Muscle of leg (tissue), 11 donors: ENCODE data around the gene UBTD1. TPM values are rescaled to one million over a fixed set of nuclear protein-coding genes. Genes with fewer than 3 reads are reported as not detected.

Experiments
- DNase-seq: peaks from one replicate; pipeline ENCODE4 v3.0.0; 2013
- H3K27ac ChIP-seq: one replicate; pipeline ENCODE4 v1.5.1; 2013; ENCODE audit warnings: mild to moderate bottlenecking, low read length, control low read depth
- H3K27me3 ChIP-seq: one replicate; pipeline ENCODE4 v1.6.1; 2013; ENCODE audit warnings: low read length; ENCODE audit not compliant: control insufficient read depth, insufficient read depth
- H3K36me3 ChIP-seq: one replicate; pipeline ENCODE4 v1.6.1; 2013; ENCODE audit warnings: low read length; ENCODE audit not compliant: control insufficient read depth, insufficient read depth
- H3K4me1 ChIP-seq: one replicate; pipeline ENCODE4 v1.6.1; 2013; ENCODE audit warnings: low read length; ENCODE audit not compliant: control insufficient read depth, insufficient read depth
- H3K4me3 ChIP-seq: one replicate; pipeline ENCODE4 v1.5.1; 2013; ENCODE audit warnings: low read length, control low read depth
- H3K9me3 ChIP-seq: replicated peaks from 2 replicates; pipeline ENCODE4 v1.6.1; 2013; ENCODE audit warnings: low read depth, low read length; ENCODE audit not compliant: control insufficient read depth
- WGBS: methylation state at CpG from one replicate; pipeline ENCODE4 v1.1.5; 2013; ENCODE audit warnings: missing lambda C conversion rate; ENCODE audit not compliant: insufficient coverage; 5-methylcytosine and 5-hydroxymethylcytosine counted together
- polyA plus RNA-seq, 8 donors: library from polyadenylated mRNA; unstranded; fragments of 120-200 nt; gene quantifications; one replicate each; pipeline versions ENCODE4 v1.2.1 to v1.2.3, GENCODE V29; 2013; ENCODE audit warnings: inconsistent platforms in 1 of 8, low replicate concordance in 1 of 8; ENCODE audit not compliant: insufficient read length in 8 of 8, insufficient read depth in 1 of 8
- total RNA-seq: library from RNA; stranded (reverse); fragments of 120-200 nt; gene quantifications from one replicate; pipeline ENCODE4 v1.2.4, GENCODE V29; 2013

The UBTD1 gene
- total and polyA plus RNA-seq, 9 donors, result 10.6 to 18.9 (median 14.1) TPM

DNA sequence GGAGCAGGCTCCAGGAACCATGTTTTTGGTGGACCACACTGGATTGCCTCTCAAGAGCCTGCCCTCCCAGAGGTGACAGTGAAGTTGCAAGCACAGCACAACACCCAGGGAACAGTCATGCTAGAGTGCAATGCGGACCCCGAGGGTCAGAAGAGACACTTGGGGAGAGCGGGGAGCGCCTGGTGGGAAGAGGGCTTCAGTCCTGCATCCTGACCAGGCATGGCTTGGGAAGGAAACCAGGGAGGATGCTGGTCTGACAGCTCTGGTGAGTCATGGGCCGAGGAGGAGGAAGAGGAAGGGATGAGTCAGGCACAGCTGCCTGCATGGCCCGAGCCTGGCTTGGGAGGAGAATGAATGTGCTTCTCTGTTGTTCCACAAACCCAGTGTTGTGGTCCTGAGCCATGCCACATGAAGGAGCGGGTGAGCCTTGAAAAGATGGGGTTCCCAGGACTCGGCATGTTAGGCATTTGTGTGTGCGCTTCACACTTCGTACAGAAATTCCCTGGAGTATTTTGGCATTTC is 44.4 kb downstream of the UBTD1 start:
- Histone ChIP-seq H3K9me3 (no peaks in the 10 kb centered on the region), H3K4me1 (peaks cover 67% of the 10 kb centered on the region), H3K27me3 (no peaks in the 10 kb centered on the region), H3K4me3 (no peak overlapping the region), H3K27ac (peak overlapping the region; percentile 97), H3K36me3 (no peaks in the 10 kb centered on the region)
- DNase-seq, result peak; percentile 87
- WGBS, result 39% methylated on average over 8 of the region's 10 CpGs

- H3K4me1 ChIP-seq, result peaks cover 69% of the 10 kb centered on the region
- no peak for DNase-seq
- no peaks in the 10 kb centered on the region for H3K27me3 ChIP-seq
- no peak overlapping the region for H3K4me3 ChIP-seq
- no peaks in the 10 kb centered on the region for H3K9me3 ChIP-seq
- 75% methylated on average over 7 of the region's 18 CpGs for WGBS
- H3K27ac ChIP-seq, result peak overlapping the region; percentile 11
- no peaks in the 10 kb centered on the region for H3K36me3 ChIP-seq
These were observed 47.9 kb downstream of the UBTD1 start for GRCh38 chr10:97546456-97547270.

- no peaks in the 10 kb centered on the region for H3K27me3 ChIP-seq
- H3K4me3 ChIP-seq, result no peak overlapping the region
- peaks cover 63% of the 10 kb centered on the region for H3K4me1 ChIP-seq
- no peak overlapping the region for H3K27ac ChIP-seq
- H3K36me3 ChIP-seq, result no peaks in the 10 kb centered on the region
- no peaks in the 10 kb centered on the region for H3K9me3 ChIP-seq
- no peak for DNase-seq
- WGBS, result 55% methylated on average over 4 of the region's 4 CpGs
These were observed 48.5 kb downstream of the UBTD1 start for GRCh38 chr10:97547271-97547600.

- H3K9me3 ChIP-seq, result no peaks in the 10 kb centered on the region
- H3K36me3 ChIP-seq, result no peaks in the 10 kb centered on the region
- H3K4me3 ChIP-seq, result no peak overlapping the region
- no peaks in the 10 kb centered on the region for H3K27me3 ChIP-seq
- H3K4me1 ChIP-seq, result peaks cover 56% of the 10 kb centered on the region
- 40% methylated on average over 1 of the region's 4 CpGs for WGBS
- peak overlapping the region; percentile 51 for H3K27ac ChIP-seq
- DNase-seq, result peak; percentile 81
These were observed 49.2 kb downstream of the UBTD1 start for GRCh38 chr10:97547962-97548361.

DNA sequence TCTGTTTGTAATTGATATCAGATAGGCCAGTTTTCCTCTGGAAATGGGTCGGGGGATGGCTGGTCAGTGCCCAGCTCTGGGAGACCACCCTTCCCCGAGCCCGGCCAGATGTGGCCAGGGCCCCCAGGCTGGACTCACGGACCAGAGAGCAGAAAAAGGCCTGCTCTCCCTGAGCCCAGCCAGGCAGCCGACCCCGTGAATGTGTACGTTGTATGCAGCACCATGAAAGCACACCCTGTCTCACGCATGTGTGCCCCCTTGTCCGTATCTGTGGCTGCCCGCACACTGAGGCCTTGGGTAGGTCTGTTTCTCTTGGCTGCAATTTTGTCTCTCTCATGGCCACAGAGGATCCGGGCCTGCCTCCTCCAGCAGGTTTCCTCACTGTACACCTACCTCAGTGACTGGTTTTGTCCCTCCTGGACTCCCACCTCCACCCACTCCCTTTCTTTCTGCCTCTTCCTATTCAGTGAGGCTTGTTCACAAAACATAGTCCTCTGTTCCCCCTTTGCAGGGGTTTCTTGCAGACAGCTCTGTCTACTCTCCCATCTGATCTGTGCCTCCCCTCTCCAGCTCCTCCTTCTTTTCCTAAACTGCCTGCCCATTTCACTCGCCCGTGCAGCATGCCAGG is 50.2 kb downstream of the UBTD1 start:
- peak; percentile 40 for DNase-seq
- Histone ChIP-seq H3K36me3 (no peaks in the 10 kb centered on the region), H3K4me1 (peaks cover 50% of the 10 kb centered on the region), H3K27me3 (no peaks in the 10 kb centered on the region), H3K4me3 (no peak overlapping the region), H3K27ac (no peak overlapping the region), H3K9me3 (no peaks in the 10 kb centered on the region)
- 89% methylated on average over 11 of the region's 13 CpGs for WGBS

DNA sequence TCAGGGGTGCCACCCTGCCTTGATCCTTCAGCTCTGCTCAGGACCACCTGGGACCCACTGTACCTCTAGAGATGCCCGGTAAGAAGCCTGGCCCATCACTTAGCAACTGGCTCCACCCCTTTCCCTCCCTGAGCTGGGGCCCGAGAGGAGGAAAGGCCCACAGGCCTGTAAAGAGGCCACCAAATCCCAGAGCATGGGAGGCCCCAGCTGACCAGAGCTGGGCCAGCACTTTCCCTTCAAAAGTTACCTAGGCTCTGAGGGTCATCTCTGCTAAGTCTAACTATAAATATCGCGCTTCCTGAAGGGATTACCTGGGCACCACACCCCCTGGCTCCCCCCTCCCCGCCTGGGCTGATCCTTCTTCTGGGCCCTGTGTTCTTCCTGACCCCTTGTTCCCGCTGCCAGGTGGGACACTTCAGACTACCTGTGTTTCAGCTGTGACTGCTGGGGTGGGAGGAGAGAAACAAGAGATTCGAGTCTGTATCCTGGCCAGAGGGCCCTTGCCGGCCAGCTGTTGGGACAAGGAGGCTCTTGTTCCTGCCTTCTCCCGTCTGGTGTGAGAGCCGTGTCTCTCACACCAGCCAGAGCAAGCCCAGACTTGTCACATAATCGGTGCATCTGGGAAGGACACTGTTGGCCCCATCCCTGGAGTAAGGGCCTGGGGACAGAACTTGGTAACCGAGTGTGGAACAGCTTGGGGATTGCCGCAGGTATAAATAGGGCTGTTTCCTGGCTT is 51.0 kb downstream of the UBTD1 start:
- Histone ChIP-seq H3K27me3 (no peaks in the 10 kb centered on the region), H3K4me1 (peaks cover 49% of the 10 kb centered on the region), H3K36me3 (no peaks in the 10 kb centered on the region), H3K9me3 (no peaks in the 10 kb centered on the region), H3K27ac (peak overlapping the region; percentile 66), H3K4me3 (no peak overlapping the region)
- peak; percentile 74 for DNase-seq
- WGBS, result 27% methylated on average over 5 of the region's 13 CpGs

GRCh38 chr10:97550336-97551149 is 51.8 kb downstream of the UBTD1 start:
- Histone ChIP-seq H3K4me3 (no peak overlapping the region), H3K4me1 (peaks cover 49% of the 10 kb centered on the region), H3K27ac (peak overlapping the region; percentile 66), H3K27me3 (no peaks in the 10 kb centered on the region), H3K9me3 (peaks cover 3% of the 10 kb centered on the region), H3K36me3 (no peaks in the 10 kb centered on the region)
- WGBS, result 80% methylated on average over 1 of the region's 10 CpGs
- no peak for DNase-seq

- no peaks in the 10 kb centered on the region for H3K36me3 ChIP-seq
- H3K4me3 ChIP-seq, result no peak overlapping the region
- no peak overlapping the region for H3K27ac ChIP-seq
- H3K4me1 ChIP-seq, result peaks cover 46% of the 10 kb centered on the region
- no peak for DNase-seq
- WGBS, result 87% methylated on average over 3 of the region's 6 CpGs
- no peaks in the 10 kb centered on the region for H3K27me3 ChIP-seq
- H3K9me3 ChIP-seq, result peaks cover 4% of the 10 kb centered on the region
These were observed 52.5 kb downstream of the UBTD1 start for GRCh38 chr10:97551271-97551670.

DNA sequence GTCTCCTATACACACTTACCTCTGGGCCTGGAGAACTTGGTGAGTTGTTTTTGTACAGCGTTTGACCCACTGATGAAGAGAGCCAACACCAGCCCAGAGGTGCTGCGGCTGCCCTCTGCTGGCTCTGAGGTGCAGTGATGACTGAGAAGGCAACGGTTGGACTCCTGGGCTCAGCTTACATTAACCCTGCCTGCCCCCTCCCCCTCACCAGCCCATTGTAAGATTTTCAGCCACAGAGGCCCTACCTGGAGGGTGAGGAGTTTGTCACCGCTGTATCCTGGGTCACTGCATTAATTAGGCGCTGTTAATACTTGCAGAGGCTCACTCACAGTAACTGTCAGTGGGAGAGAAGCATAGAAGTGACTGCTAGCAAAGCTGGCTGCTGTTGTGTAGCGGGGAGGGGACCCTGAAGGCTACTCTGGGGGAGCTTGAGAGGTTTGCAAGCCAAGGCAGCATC is 54.9 kb downstream of the UBTD1 start:
- Histone ChIP-seq H3K36me3 (no peaks in the 10 kb centered on the region), H3K9me3 (peaks cover 4% of the 10 kb centered on the region), H3K4me3 (no peak overlapping the region), H3K27ac (no peak overlapping the region), H3K4me1 (peaks cover 25% of the 10 kb centered on the region), H3K27me3 (no peaks in the 10 kb centered on the region)
- 29% methylated on average over 3 of the region's 6 CpGs for WGBS
- peak; percentile 78 for DNase-seq
